Lung (tissue), 5 donors: ENCODE measurements around the gene TNFSF9. TPM values are rescaled to one million over a fixed set of nuclear protein-coding genes. Genes with fewer than 3 reads are reported as not detected.

Experiments
- polyA plus RNA-seq, 2 donors: library from polyadenylated mRNA; stranded (reverse); fragments of 200-250 nt; gene quantifications; one replicate each; pipeline ENCODE4 v1.2.1, GENCODE V29; 2013
- small RNA-seq: library from RNA; depleted of rRNA; stranded (forward); fragments of <200 nt; gene quantifications from one replicate; pipeline ENCODE3, GENCODE V24; 2014; ENCODE audit warnings: low replicate concordance
- total RNA-seq, 2 donors: library from RNA; depleted of rRNA in 1 of 2; stranded (reverse); fragments of >200 nt in 1 of 2; gene quantifications; one replicate each; pipeline ENCODE4 v1.2.1, GENCODE V29; 2014 to 2021
- donor health status: Bipolar disorder and iron deficiency.
- donor health status: healthy.
- donor health status: DM: yes; HTN: yes; CAD: no.

Gene TNFSF9
- total and polyA plus RNA-seq, 4 donors, result 1.00 to 10.1 (median 5.9) TPM

Small RNA genes lying within 50 kb of the gene (small RNA-seq; reads per million reads assigned to genes)
- not detected for gene AC010503.2
- not detected for gene RF00019

Other genes starting within 250 kb of the TNFSF9 start
- gene ACER1, start 197.4 kb upstream of the TNFSF9 start, total RNA-seq, result not detected
- under 1 TPM in 1 of 2 donors, not detected in 1; 0.06 TPM for gene ACER1, start 197.4 kb upstream of the TNFSF9 start, polyA plus RNA-seq
- gene CLPP, start 169.5 kb upstream of the TNFSF9 start, total RNA-seq, result 10 to 100 TPM; 21.3 to 80.7 TPM
- 10 to 100 TPM; 57.8 to 89.7 TPM for gene CLPP, start 169.5 kb upstream of the TNFSF9 start, polyA plus RNA-seq
- 10 to 100 TPM; 26.8 to 84.2 TPM for gene ALKBH7, start 158.2 kb upstream of the TNFSF9 start, total RNA-seq
- 10 to 100 TPM; 49.6 to 57.1 TPM for gene ALKBH7, start 158.2 kb upstream of the TNFSF9 start, polyA plus RNA-seq
- 1 to 10 TPM; 1.5 TPM for gene PSPN, start 155.1 kb upstream of the TNFSF9 start, total RNA-seq
- under 1 TPM; 0.50 to 0.79 TPM for gene PSPN, start 155.1 kb upstream of the TNFSF9 start, polyA plus RNA-seq
- gene GTF2F1, start 137.9 kb upstream of the TNFSF9 start, total RNA-seq, result 10 to 100 TPM; 45.4 to 53.5 TPM
- gene GTF2F1, start 137.9 kb upstream of the TNFSF9 start, polyA plus RNA-seq, result 10 to 100 TPM; 47.1 to 49.4 TPM
- gene KHSRP, start 106.2 kb upstream of the TNFSF9 start, total RNA-seq, result 100 to 1,000 TPM; 157 to 204 TPM
- gene KHSRP, start 106.2 kb upstream of the TNFSF9 start, polyA plus RNA-seq, result 100 to 1,000 TPM; 116 to 126 TPM
- gene SLC25A41, start 97.3 kb upstream of the TNFSF9 start, total RNA-seq, result under 1 TPM in 1 of 2 donors, not detected in 1; 0.28 TPM
- gene SLC25A41, start 97.3 kb upstream of the TNFSF9 start, polyA plus RNA-seq, result under 1 TPM; 0.10 to 0.43 TPM
- gene SLC25A23, start 71.2 kb upstream of the TNFSF9 start, total RNA-seq, result 10 to 100 TPM; 44.9 to 49.5 TPM
- 10 to 100 TPM; 15.7 to 44.0 TPM for gene SLC25A23, start 71.2 kb upstream of the TNFSF9 start, polyA plus RNA-seq
- gene CRB3, start 66.8 kb upstream of the TNFSF9 start, total RNA-seq, result 10 to 100 TPM; 22.5 to 55.1 TPM
- 10 to 100 TPM; 51.0 to 81.8 TPM for gene CRB3, start 66.8 kb upstream of the TNFSF9 start, polyA plus RNA-seq
- 10 to 100 TPM in 1 of 2 donors, 1 to 10 TPM in 1; 2.7 to 11.0 TPM for gene DENND1C, start 49.2 kb upstream of the TNFSF9 start, total RNA-seq
- gene DENND1C, start 49.2 kb upstream of the TNFSF9 start, polyA plus RNA-seq, result 10 to 100 TPM in 1 of 2 donors, 1 to 10 TPM in 1; 8.0 to 10.6 TPM
- gene TUBB4A, start 28.7 kb upstream of the TNFSF9 start, total RNA-seq, result 1 to 10 TPM in 1 of 2 donors, under 1 TPM in 1; 0.28 to 2.1 TPM
- gene TUBB4A, start 28.7 kb upstream of the TNFSF9 start, polyA plus RNA-seq, result under 1 TPM; 0.05 to 0.08 TPM
- under 1 TPM; 0.28 to 0.40 TPM for gene CD70, start 60.1 kb downstream of the TNFSF9 start, total RNA-seq
- under 1 TPM; 0.22 to 0.57 TPM for gene CD70, start 60.1 kb downstream of the TNFSF9 start, polyA plus RNA-seq
- 1 to 10 TPM; 3.0 to 5.2 TPM for gene TNFSF14, start 139.1 kb downstream of the TNFSF9 start, total RNA-seq
- 1 to 10 TPM; 4.3 to 5.8 TPM for gene TNFSF14, start 139.1 kb downstream of the TNFSF9 start, polyA plus RNA-seq
- 1,000 to 10,000 TPM; 1,072 to 1,612 TPM for gene C3, start 189.6 kb downstream of the TNFSF9 start, total RNA-seq
- gene C3, start 189.6 kb downstream of the TNFSF9 start, polyA plus RNA-seq, result 1,000 to 10,000 TPM in 1 of 2 donors, 100 to 1,000 TPM in 1; 613 to 1,433 TPM
- gene GPR108, start 206.6 kb downstream of the TNFSF9 start, total RNA-seq, result 10 to 100 TPM; 33.5 to 89.4 TPM
- gene GPR108, start 206.6 kb downstream of the TNFSF9 start, polyA plus RNA-seq, result 10 to 100 TPM; 97.6 to 98.0 TPM
- gene TRIP10, start 208.7 kb downstream of the TNFSF9 start, total RNA-seq, result 10 to 100 TPM; 60.8 to 82.2 TPM
- 10 to 100 TPM; 77.4 to 97.3 TPM for gene TRIP10, start 208.7 kb downstream of the TNFSF9 start, polyA plus RNA-seq
- gene SH2D3A, start 236.4 kb downstream of the TNFSF9 start, total RNA-seq, result 10 to 100 TPM; 16.6 to 30.6 TPM
- gene SH2D3A, start 236.4 kb downstream of the TNFSF9 start, polyA plus RNA-seq, result 10 to 100 TPM; 21.2 to 24.2 TPM
- 10 to 100 TPM; 15.4 to 28.4 TPM for gene VAV1, start 241.7 kb downstream of the TNFSF9 start, total RNA-seq
- 10 to 100 TPM in 1 of 2 donors, 1 to 10 TPM in 1; 8.7 to 60.8 TPM for gene VAV1, start 241.7 kb downstream of the TNFSF9 start, polyA plus RNA-seq